Measurements from ENCODE around the gene RAB27A.
"Not testable (repeated sequence)": the region's sequence is repeated elsewhere in the genome, so short reads cannot be mapped to it uniquely, and the experiment has no call there.

Gene RAB27A

GRCh38 chr15:55290528-55291057 lies 980 bp upstream of the RAB27A start:
- H3K4me2 ChIP-seq (ENCODE audit: low read depth, low read length) = peak overlapping the region; percentile 74
- peak overlapping the region; percentile 92 for H3K4me3 ChIP-seq (ENCODE audit: low read length)
- peak; percentile 85 for DNase-seq
- H3K9me2 ChIP-seq (replicated peaks; ENCODE audit: insufficient read depth, low read length) = no peaks in the 10 kb centered on the region
- H3F3A ChIP-seq (ENCODE audit: insufficient read depth, low read length) = peaks cover 5% of the 10 kb centered on the region; the same call in 1 of the 2 replicates
- H3K36me3 ChIP-seq (replicated peaks; ENCODE audit: insufficient read depth, low read length) = no peaks in the 10 kb centered on the region
- no peaks in the 10 kb centered on the region for H3K9me3 ChIP-seq (replicated peaks; ENCODE audit: insufficient read depth, low read length)
- H3K79me2 ChIP-seq (ENCODE audit: low read length) = peaks cover 44% of the 10 kb centered on the region
- H4K20me1 ChIP-seq (ENCODE audit: insufficient read depth, low read length) = no peaks in the 10 kb centered on the region
- H3K27ac ChIP-seq (ENCODE audit: low read length) = peak overlapping the region; percentile 61; the same call in 1 of the 2 replicates
- H3K9ac ChIP-seq (ENCODE audit: low read length) = peak overlapping the region; percentile 92
- peaks cover 12% of the 10 kb centered on the region for H3K4me1 ChIP-seq (ENCODE audit: low read length)
- TF ChIP-seq CTCF (IDR thresholded peaks at IDR 0.05; ENCODE audit: low read length) (peak; percentile 91), EZH2 (optimal IDR thresholded peaks at IDR 0.05; ENCODE audit: low read depth, low read length) (no peak)
- no peaks in the 10 kb centered on the region for H3K27me3 ChIP-seq (replicated peaks; ENCODE audit: insufficient read depth, low read length)
- H2AFZ ChIP-seq (ENCODE audit: low read length) = peak overlapping the region; percentile 94

DNA sequence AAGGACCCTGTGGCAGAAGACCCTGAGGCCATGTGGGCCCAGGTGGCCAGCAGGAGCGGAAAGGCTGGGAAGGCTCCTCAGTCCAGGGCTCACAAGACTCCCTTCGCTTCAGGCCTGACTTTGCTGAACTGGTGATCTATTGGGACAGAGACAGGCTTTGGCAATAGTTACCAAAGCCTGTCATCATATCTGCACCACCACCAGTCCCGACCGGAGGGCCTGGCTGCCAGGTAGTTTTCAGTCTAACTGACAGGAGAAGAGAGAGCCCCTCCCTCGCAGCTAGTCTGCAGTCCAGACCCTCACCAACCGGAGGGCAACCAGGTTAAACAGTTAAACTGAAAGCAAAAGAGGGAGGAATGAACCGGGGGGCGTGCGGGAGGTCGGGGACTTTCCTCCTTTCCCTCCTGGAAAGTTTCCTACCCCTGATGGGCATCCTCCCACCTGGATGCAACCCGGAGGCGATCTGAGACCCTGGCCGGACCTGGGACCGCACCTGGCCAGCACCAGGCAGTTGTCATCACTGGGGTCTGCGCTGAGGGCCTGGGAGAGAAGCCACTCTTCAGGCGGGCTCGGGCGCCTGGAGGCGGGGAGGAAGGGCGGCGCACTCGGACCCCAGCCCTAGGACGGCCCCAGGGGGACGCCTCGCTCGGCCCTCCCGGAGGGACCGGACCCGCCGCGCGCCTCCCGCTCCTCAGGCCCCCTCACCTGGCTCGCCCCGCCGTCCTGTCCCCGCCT lies 435 bp downstream of the RAB27A start:
- H3K9me3 ChIP-seq (replicated peaks; ENCODE audit: insufficient read depth, low read length) = no peaks in the 10 kb centered on the region
- no peaks in the 10 kb centered on the region for H3K27me3 ChIP-seq (replicated peaks; ENCODE audit: insufficient read depth, low read length)
- H3K27ac ChIP-seq (ENCODE audit: low read length) = peak overlapping the region; percentile 61; the same call in 1 of the 2 replicates
- peaks cover 21% of the 10 kb centered on the region for H3K4me1 ChIP-seq (ENCODE audit: low read length)
- H3K36me3 ChIP-seq (replicated peaks; ENCODE audit: insufficient read depth, low read length) = no peaks in the 10 kb centered on the region
- H3K79me2 ChIP-seq (ENCODE audit: low read length) = peaks cover 58% of the 10 kb centered on the region
- H3K4me2 ChIP-seq (ENCODE audit: low read depth, low read length) = peak overlapping the region; percentile 74
- H3K4me3 ChIP-seq (ENCODE audit: low read length) = peak overlapping the region; percentile 92
- H3K9ac ChIP-seq (ENCODE audit: low read length) = peak overlapping the region; percentile 92
- H3K9me2 ChIP-seq (replicated peaks; ENCODE audit: insufficient read depth, low read length) = no peaks in the 10 kb centered on the region
- H3F3A ChIP-seq (ENCODE audit: insufficient read depth, low read length) = peaks cover 5% of the 10 kb centered on the region; the same call in 1 of the 2 replicates
- no peaks in the 10 kb centered on the region for H4K20me1 ChIP-seq (ENCODE audit: insufficient read depth, low read length)
- peak; percentile 50 for DNase-seq
- TF ChIP-seq EZH2 (optimal IDR thresholded peaks at IDR 0.05; ENCODE audit: low read depth, low read length) (no peak), EZH2phosphoT487 (IDR thresholded peaks at IDR 0.05; ENCODE audit: low read length) (no peak), CTCF (IDR thresholded peaks at IDR 0.05; ENCODE audit: low read length) (no peak)
- peak overlapping the region; percentile 94 for H2AFZ ChIP-seq (ENCODE audit: low read length)

DNA sequence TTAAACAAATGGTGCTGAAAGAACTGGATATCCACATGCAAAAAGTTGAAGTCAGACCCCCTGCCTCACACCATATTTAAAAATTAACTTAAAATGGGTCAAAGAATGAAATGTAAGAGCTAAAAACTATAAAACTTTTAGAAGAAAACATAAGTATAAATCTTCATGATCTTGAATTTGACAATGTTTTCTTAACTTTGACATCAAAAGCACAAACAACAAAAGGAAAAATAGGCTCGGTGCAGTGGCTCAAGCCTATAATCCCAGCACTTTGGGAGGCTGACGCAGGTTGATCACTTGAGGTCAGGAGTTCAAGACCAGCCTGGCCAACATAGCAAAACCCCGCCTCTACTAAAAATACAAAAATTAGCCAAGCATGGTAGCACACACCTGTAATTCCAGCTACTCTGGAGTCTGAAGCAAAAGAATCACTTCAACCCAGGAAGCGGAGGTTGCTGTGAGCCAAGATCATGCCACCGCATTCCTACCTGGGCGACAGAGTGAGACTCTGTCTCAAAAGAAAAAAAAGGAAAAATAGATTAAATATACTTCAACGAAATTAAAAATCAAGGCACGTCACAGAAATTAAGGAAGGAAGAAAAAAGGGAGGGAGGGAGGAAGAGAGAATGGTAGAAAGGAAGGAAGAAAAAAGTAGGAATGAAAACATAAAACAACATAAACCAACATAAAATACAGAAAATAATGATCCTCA lies 1.5 kb downstream of the RAB27A start:
- Histone ChIP-seq H3K27me3 (replicated peaks; ENCODE audit: insufficient read depth, low read length) (no peaks in the 10 kb centered on the region), H3K9me2 (replicated peaks; ENCODE audit: insufficient read depth, low read length) (no peaks in the 10 kb centered on the region), H3K4me2 (ENCODE audit: low read depth, low read length) (peak overlapping the region; percentile 74), H3K4me1 (ENCODE audit: low read length) (peaks cover 30% of the 10 kb centered on the region), H3K27ac (ENCODE audit: low read length) (no peak overlapping the region; the same call in 1 of the 2 replicates), H4K20me1 (ENCODE audit: insufficient read depth, low read length) (no peaks in the 10 kb centered on the region), H2AFZ (ENCODE audit: low read length) (no peak overlapping the region), H3F3A (ENCODE audit: insufficient read depth, low read length) (peaks cover 8% of the 10 kb centered on the region; the same call in 1 of the 2 replicates), H3K9me3 (replicated peaks; ENCODE audit: insufficient read depth, low read length) (no peaks in the 10 kb centered on the region), H3K9ac (ENCODE audit: low read length) (peak overlapping the region; percentile 92; the same call in 1 of the 2 replicates), H3K79me2 (ENCODE audit: low read length) (peaks cover 68% of the 10 kb centered on the region), H3K4me3 (ENCODE audit: low read length) (peak overlapping the region; percentile 92), H3K36me3 (replicated peaks; ENCODE audit: insufficient read depth, low read length) (no peaks in the 10 kb centered on the region)
- TF ChIP-seq CTCF (IDR thresholded peaks at IDR 0.05; ENCODE audit: low read length) (no peak), EZH2 (optimal IDR thresholded peaks at IDR 0.05; ENCODE audit: low read depth, low read length) (no peak), EZH2phosphoT487 (IDR thresholded peaks at IDR 0.05; ENCODE audit: low read length) (no peak)
- DNase-seq = no peak

- H3K27me3 ChIP-seq (replicated peaks; ENCODE audit: insufficient read depth, low read length); H3K36me3 ChIP-seq (replicated peaks; ENCODE audit: insufficient read depth, low read length); H3K9ac ChIP-seq (ENCODE audit: low read length); H3K4me2 ChIP-seq (ENCODE audit: low read depth, low read length); H3K9me2 ChIP-seq (replicated peaks; ENCODE audit: insufficient read depth, low read length); H3K9me3 ChIP-seq (replicated peaks; ENCODE audit: insufficient read depth, low read length); H2AFZ ChIP-seq (ENCODE audit: low read length); H4K20me1 ChIP-seq (ENCODE audit: insufficient read depth, low read length); H3K27ac ChIP-seq (ENCODE audit: low read length); DNase-seq; H3K4me3 ChIP-seq (ENCODE audit: low read length): not testable (repeated sequence)
- H3K4me1 ChIP-seq (ENCODE audit: low read length) = peaks cover 45% of the 10 kb centered on the region
- H3K79me2 ChIP-seq (ENCODE audit: low read length) = peaks cover 83% of the 10 kb centered on the region
- peaks cover 21% of the 10 kb centered on the region for H3F3A ChIP-seq (ENCODE audit: insufficient read depth, low read length)
Measured at GRCh38 chr15:55286442-55287189, 3.0 kb downstream of the RAB27A start.
